Iris pigment epithelial cell (primary cell): Measurements from ENCODE around the gene GOLGA6L10.
"Not testable (repeated sequence)": the region's sequence is repeated elsewhere in the genome, so short reads cannot be mapped to it uniquely, and the experiment has no call there.

Source experiments
- DNase-seq: peaks from one replicate; pipeline ENCODE4 v3.0.0-alpha.2; 2011; ENCODE audit warnings: low read depth

GOLGA6L10 gene

DNA sequence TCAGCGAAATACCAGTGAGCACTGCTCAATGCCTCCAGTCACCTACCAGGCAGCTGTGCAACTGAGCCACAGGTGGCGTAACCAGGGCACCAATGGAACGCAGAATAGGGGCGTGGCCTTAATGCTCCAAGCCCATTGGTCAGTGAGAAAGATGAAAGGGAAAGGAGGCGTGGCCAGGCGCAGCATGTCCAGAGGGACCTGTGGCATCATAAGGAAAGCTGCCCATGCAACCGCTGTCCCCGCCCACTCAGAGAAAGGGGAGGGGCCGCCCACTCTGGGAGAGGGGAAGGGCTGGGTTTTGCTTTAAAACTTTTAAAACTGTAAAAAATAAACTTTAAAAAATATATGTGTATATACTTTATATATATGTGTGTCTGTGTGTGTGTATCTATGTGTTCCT lies at the start of gene GOLGA6L10:
TSS of gene GOLGA6L10 (minus strand) at position 101 of the 400 bp plus-strand sequence. CDS start at position 1, 100 bp downstream.
- not testable (repeated sequence) for DNase-seq

DNA sequence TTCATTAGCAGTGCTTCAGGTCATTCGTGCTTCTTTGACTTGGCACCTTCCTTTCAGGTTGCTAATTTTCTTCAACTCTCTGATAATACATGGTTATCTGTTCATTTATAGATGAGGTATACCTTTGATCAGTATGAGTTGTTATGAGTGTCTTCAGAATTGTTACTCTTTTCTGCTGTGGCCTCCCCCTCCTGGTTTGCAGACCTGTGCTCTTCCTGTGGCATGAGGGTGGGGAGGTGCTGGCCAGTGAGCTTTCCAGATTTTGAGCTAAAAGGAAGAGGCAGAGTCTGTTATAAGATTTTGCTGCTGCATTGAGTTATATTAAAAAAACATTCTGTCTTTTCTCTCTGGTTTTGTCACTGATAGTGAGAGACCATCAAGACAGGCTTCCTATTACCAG lies 49.5 kb upstream of the GOLGA6L10 start:
- no peak for DNase-seq

- no peak for DNase-seq
These were observed 48.5 kb upstream of the GOLGA6L10 start for GRCh38 chr15:82397817-82398216.

DNA sequence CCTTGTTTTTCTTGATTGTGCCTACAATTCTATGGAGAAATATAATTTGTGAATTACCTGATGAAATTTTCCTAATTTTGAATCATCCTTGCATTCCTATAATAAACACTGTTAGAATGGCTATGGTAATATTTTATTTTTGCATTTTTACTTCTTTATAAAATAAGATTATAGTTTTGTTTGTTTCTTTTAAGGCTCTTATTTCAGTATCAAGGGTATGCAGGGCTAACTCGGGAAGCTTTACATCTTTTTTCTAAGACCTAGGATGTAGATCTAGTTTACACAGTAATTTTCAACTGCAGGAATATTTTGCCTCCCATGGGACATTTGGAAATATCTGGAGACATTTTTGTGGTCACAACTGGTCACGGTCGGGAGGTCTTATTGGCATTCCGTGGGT lies 46.5 kb upstream of the GOLGA6L10 start:
- DNase-seq: not testable (repeated sequence)

DNA sequence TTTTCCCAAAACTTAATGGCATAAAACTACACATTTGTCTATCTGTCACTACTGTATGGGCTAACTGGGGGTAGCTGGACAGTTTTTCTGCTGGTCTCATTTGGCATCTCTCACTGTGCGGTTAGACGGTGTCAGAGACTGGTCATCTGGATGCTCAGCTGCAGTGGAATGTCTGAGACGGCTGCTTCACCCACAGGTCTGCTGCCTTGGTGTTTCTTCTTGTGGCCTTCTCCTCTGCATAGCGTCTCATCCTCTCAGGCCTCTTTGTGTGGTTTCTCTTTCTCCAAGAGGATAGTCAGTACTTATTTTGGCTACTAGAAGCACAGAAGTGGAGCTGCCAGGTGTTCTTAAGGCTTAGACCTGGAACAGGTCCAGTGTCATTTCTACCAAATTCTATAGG lies 44.4 kb upstream of the GOLGA6L10 start:
- peak; percentile 28 for DNase-seq

- not testable (repeated sequence) for DNase-seq
These were observed 42.8 kb upstream of the GOLGA6L10 start for GRCh38 chr15:82392077-82392476.

GRCh38 chr15:82390152-82390551 lies 40.9 kb upstream of the GOLGA6L10 start:
- DNase-seq: not testable (repeated sequence)

- DNase-seq: not testable (repeated sequence)
These were observed 37.9 kb upstream of the GOLGA6L10 start for GRCh38 chr15:82387209-82387608.

- DNase-seq: not testable (repeated sequence)
These were observed 32.2 kb upstream of the GOLGA6L10 start for GRCh38 chr15:82381330-82381955.

DNA sequence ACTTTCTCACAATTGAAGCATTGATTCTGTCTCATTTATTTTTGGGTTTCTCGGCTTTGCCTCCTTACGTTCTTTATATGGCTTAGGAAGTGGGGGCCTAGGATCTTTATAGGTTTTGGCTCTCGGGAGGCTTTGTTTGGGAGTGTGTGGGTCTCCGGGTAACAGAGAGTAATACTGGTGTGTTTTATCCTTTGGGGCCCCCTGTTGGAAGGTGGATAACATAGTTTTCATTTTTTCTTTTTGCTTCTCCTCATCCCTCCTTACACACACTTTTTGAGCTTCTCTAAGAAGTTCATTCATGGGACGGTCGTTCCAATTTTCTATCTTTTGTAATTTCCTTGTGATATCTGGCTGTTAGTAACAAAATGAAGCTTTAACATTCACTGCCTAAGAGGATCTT lies 30.3 kb upstream of the GOLGA6L10 start:
- DNase-seq: not testable (repeated sequence)

GRCh38 chr15:82373661-82374060 lies 24.4 kb upstream of the GOLGA6L10 start:
- DNase-seq: peak; percentile 25

- DNase-seq: no peak
These were observed 22.4 kb upstream of the GOLGA6L10 start for GRCh38 chr15:82371656-82372055.

DNA sequence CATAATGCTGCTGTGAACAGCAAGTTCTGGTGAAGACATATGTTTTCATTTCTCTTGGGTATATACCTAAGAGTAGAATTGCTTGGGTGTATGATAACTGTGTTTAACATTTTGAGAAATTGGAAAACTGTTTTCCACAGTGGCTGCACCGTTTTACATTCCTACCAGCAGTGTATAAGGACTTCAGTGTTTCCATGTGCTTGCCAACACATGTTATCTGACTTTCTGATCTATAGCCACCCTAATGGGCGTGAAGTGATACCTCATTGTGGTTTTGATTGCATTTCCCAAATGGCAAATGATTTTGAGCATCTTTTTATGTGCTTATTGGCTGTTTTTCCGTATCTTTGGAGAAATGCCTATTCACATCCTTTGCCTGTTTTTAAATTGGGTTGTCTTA lies 18.5 kb upstream of the GOLGA6L10 start:
- not testable (repeated sequence) for DNase-seq

GRCh38 chr15:82365692-82366323 lies 16.5 kb upstream of the GOLGA6L10 start:
- DNase-seq: not testable (repeated sequence)

- not testable (repeated sequence) for DNase-seq
These were observed 15.3 kb upstream of the GOLGA6L10 start for GRCh38 chr15:82364548-82364947.

GRCh38 chr15:82362790-82363189 lies 13.5 kb upstream of the GOLGA6L10 start:
- not testable (repeated sequence) for DNase-seq

GRCh38 chr15:82360618-82361017 lies 11.3 kb upstream of the GOLGA6L10 start:
- DNase-seq: not testable (repeated sequence)

DNA sequence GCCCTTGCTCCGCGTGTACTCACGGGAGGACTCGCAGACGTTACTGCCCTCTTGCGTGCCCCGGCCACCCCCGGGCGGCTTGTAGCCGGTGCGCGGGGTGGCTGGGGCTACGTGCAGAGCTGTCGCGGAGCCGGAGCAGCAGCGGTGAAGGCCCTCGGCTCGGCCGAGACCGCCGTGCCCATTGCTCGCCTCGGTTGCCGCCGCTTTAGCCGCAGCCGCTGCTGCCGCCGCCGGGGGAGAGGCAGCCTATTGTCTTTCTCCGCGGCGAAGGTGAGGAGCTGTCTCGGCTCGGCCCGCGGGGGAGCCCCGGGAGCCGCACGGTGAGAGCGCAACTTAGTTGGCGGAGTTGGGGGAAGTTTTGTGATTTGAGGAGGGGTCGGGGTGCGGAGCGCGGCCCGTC lies 5.8 kb upstream of the GOLGA6L10 start:
- not testable (repeated sequence) for DNase-seq

DNA sequence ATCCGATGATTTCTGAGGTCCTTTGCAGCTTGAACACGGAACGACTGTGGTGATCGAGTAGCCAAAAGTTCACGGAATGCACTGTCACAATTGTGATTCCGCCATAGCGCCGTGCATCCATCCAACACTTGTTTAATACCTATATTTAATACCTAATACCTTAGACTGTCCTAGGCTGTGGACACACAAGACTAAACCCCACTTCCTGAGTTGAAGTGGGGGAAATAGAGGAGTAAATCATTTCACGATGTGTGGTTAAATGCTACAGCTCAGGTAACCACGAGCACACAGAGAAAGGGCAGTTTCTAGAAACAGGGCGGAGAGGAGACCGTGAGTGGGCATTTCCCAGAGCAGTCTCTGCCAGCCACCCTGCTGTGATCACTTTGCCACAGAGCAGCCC lies 5.3 kb upstream of the GOLGA6L10 start:
- DNase-seq: not testable (repeated sequence)

DNA sequence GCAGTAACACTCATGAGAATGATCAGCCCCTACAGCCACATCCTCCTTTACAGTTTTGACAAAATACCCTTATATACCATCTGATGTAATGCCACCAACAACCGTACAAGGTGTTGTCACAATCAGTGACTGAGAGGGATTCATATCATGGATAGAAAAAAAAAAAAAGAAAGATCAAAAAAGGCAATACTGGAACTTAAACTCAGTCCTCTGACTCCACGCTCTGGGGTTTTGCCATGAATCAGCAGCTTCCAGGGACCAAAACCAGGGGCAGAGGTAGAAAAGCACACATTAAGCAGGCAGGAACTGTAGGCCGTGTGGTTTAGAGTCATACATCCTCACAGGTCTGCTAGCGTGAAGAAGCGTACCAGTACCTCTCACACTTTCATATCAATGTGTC lies 1.6 kb downstream of the GOLGA6L10 start:
- not testable (repeated sequence) for DNase-seq

GRCh38 chr15:82345176-82345575 lies 4.1 kb downstream of the GOLGA6L10 start:
- DNase-seq: not testable (repeated sequence)

DNA sequence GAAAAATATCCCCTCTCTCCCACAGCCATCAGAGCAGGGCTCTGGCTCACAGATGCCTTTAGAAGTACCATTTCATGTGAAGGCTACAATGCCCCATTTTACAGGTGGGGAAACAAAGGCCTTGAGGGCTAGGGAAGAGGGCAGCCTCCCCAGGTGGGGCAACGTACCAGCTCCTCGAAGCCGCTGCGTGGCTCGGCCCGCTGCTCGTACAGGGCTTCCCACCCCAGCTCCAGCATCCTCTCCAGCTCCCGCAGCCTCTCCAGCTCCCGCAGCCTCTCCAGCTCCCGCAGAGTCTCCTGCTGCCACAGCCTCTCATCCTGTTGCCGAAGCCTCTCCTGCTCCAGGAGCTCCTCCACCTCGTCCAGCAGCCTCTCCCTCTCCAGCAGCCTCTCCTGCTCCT lies 4.9 kb downstream of the GOLGA6L10 start:
- not testable (repeated sequence) for DNase-seq

DNA sequence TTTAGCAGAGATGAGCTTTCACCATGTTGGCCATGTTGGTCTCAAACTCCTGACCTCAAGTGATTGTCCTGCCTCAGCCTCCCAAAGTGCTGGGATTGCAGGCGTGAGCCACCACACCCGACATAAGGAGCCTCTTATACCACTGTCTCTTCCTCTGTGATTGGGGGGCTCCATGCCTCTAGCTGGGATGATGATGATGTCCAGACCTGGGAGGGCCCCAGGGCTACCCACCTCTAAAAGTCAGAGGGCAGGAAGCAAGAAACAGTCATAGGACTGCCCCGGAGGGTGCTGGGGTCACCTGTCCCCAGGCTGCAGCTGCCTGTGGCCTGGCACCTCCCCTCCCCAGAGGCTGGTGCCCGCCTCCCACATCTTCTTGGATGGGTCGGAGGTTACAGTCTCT lies 5.4 kb downstream of the GOLGA6L10 start:
- not testable (repeated sequence) for DNase-seq
